Bronchial epithelial cell (primary cell): Measurements from ENCODE around the gene RNASE8. TPM values are rescaled to one million over a fixed set of nuclear protein-coding genes. Genes with fewer than 3 reads are reported as not detected.

Experiments
- DNase-seq: peaks from one replicate; pipeline ENCODE4 v3.0.0-alpha.2; 2010; ENCODE audit warnings: low read depth
- FAIRE-seq: peaks from 2 replicates; lab custom pipeline; 2011; peaks lifted over from hg19 to GRCh38; lab: Jason Lieb, UNC
- H3K27me3 ChIP-seq: 2 replicates; pipeline ENCODE4 v1.5.1; 2011; ENCODE audit warnings: low read length; ENCODE audit not compliant: control insufficient read depth, insufficient read depth
- H3K36me3 ChIP-seq: 2 replicates; pipeline ENCODE4 v1.5.1; 2011; ENCODE audit warnings: low read length; ENCODE audit not compliant: control insufficient read depth, insufficient read depth
- H3K4me3 ChIP-seq: 2 replicates; pipeline ENCODE4 v1.5.1; 2011; ENCODE audit warnings: mild to moderate bottlenecking, low read depth, low read length, control low read depth
- CTCF ChIP-seq: IDR thresholded peaks from 2 replicates; pipeline ENCODE4 v1.5.1; 2011; ENCODE audit warnings: mild to moderate bottlenecking, moderate library complexity, low read length, control low read depth, inconsistent platforms; ENCODE audit not compliant: insufficient read depth, severe bottlenecking
- total RNA-seq: library from RNA; depleted of rRNA; stranded (reverse); fragments of >200 nt; gene quantifications from 2 replicates; pipeline ENCODE4 v1.2.1, GENCODE V29; 2014

Gene RNASE8
- total RNA-seq, 1 donor from 2014 or later = not detected

- Histone ChIP-seq H3K36me3 (peaks cover 15% of the 10 kb centered on the region), H3K4me3 (no peak overlapping the region), H3K27me3 (no peaks in the 10 kb centered on the region)
- no peak for TF ChIP-seq CTCF
- DNase-seq (no peak), FAIRE-seq (no peak)
Observed at GRCh38 chr14:21089271-21089670, 31.6 kb downstream of the RNASE8 start.

GRCh38 chr14:21089877-21090193 is 32.2 kb downstream of the RNASE8 start:
- TF ChIP-seq CTCF = no peak
- peaks cover 15% of the 10 kb centered on the region for H3K36me3 ChIP-seq
- no peak overlapping the region for H3K4me3 ChIP-seq
- DNase-seq = no peak
- no peak for FAIRE-seq
- no peaks in the 10 kb centered on the region for H3K27me3 ChIP-seq

- DNase-seq = no peak
- H3K4me3 ChIP-seq = no peak overlapping the region
- no peaks in the 10 kb centered on the region for H3K27me3 ChIP-seq
- no peak for FAIRE-seq
- TF ChIP-seq CTCF = peak; percentile 38
- H3K36me3 ChIP-seq = peaks cover 15% of the 10 kb centered on the region
Observed at GRCh38 chr14:21090194-21090939, 32.7 kb downstream of the RNASE8 start.

GRCh38 chr14:21090940-21091663 is 33.5 kb downstream of the RNASE8 start:
- no peaks in the 10 kb centered on the region for H3K27me3 ChIP-seq
- no peak for TF ChIP-seq CTCF
- peaks cover 15% of the 10 kb centered on the region for H3K36me3 ChIP-seq
- FAIRE-seq (no peak), DNase-seq (no peak)
- no peak overlapping the region for H3K4me3 ChIP-seq

GRCh38 chr14:21091821-21092272 is 34.2 kb downstream of the RNASE8 start:
- Histone ChIP-seq H3K36me3 (peaks cover 15% of the 10 kb centered on the region), H3K4me3 (no peak overlapping the region), H3K27me3 (no peaks in the 10 kb centered on the region)
- no peak for TF ChIP-seq CTCF
- FAIRE-seq = no peak
- no peak for DNase-seq
